Endothelial cell of umbilical vein (primary cell): ENCODE data around the gene CHID1. TPM values are rescaled to one million over a fixed set of nuclear protein-coding genes. Genes with fewer than 3 reads are reported as not detected.

ENCODE experiments used
- BruUV-seq: library from RNA; stranded (reverse); fragments of 400-500 nt; replicated peaks from 2 replicates; lab custom pipeline; 2021; lab: Mats Ljungman, UMichigan
- CTCF ChIA-PET: fragments of 300-600, 350-600 bp; sonication (Branson Sonifier 250); formaldehyde crosslinking; loops from one replicate; lab custom pipeline; 2021; ENCODE audit warnings: antibody characterized with exemption, inconsistent platforms; lab: Charles Lee
- POLR2A ChIA-PET: fragments of 300-600, 350-600 bp; sonication (Branson Sonifier 250); formaldehyde crosslinking; loops from one replicate; lab custom pipeline; 2021; ENCODE audit warnings: antibody characterized with exemption, inconsistent platforms; lab: Charles Lee
- DNase-seq: peaks from one replicate; pipeline ENCODE4 v3.0.0-alpha.2; 2011; ENCODE audit warnings: low read depth, low spot score
- FAIRE-seq: peaks from 2 replicates; lab custom pipeline; 2011; peaks lifted over from hg19 to GRCh38; lab: Jason Lieb, UNC
- H2AFZ ChIP-seq: 2 replicates; pipeline ENCODE4 v1.6.0; 2012; ENCODE audit warnings: low read depth, low read length, control low read depth, inconsistent platforms
- H3K27ac ChIP-seq: 2 replicates; pipeline ENCODE4 v1.5.1; 2011; ENCODE audit warnings: low read depth, mild to moderate bottlenecking, control low read depth, low read length, moderate library complexity; ENCODE audit not compliant: insufficient read depth
- H3K27me3 ChIP-seq, 2 experiments: 2 replicates each; pipeline versions ENCODE4 v1.6.0 to v1.6.1; 2011; ENCODE audit warnings: low read length in 2 of 2, mixed read lengths in 1 of 2; ENCODE audit not compliant: control insufficient read depth in 2 of 2, insufficient read depth in 2 of 2
- H3K36me3 ChIP-seq, 2 experiments: 2 replicates in 1 of 2; 3 replicates in 1 of 2; pipeline ENCODE4 v1.5.1; 2011; ENCODE audit warnings: low read length in 2 of 2, mild to moderate bottlenecking in 1 of 2, moderate library complexity in 1 of 2; ENCODE audit not compliant: control insufficient read depth in 2 of 2, insufficient read depth in 2 of 2; ENCODE audit errors: extremely low read depth in 1 of 2
- H3K4me1 ChIP-seq: 3 replicates; pipeline ENCODE4 v1.5.1; 2011; ENCODE audit warnings: mild to moderate bottlenecking, low read length; ENCODE audit not compliant: control insufficient read depth, insufficient read depth; ENCODE audit errors: extremely low read depth
- H3K4me2 ChIP-seq: 2 replicates; pipeline ENCODE4 v1.6.1; 2011; ENCODE audit warnings: low read length, control low read depth, mixed read lengths; ENCODE audit not compliant: insufficient read depth
- H3K4me3 ChIP-seq, 3 experiments: fragments of 200-600 bp in 1 of 3; sonication (generic), shearing (Covaris generic) in 1 of 3; replicated peaks in 1 of 3; 2 replicates each; pipeline ENCODE4 v1.5.1; 2011 to 2016; ENCODE audit warnings: control low read depth in 3 of 3, low read length in 3 of 3, mild to moderate bottlenecking in 2 of 3, inconsistent platforms in 1 of 3, low read depth in 1 of 3, moderate library complexity in 1 of 3; ENCODE audit not compliant: insufficient read depth in 1 of 3
- H3K79me2 ChIP-seq: 2 replicates; pipeline ENCODE4 v1.6.0; 2012; ENCODE audit warnings: low read length, inconsistent platforms; ENCODE audit not compliant: control insufficient read depth, insufficient read depth
- H3K9ac ChIP-seq: replicated peaks from 2 replicates; pipeline ENCODE3; 2011; ENCODE audit warnings: low read length, control low read depth; ENCODE audit not compliant: insufficient read depth; ENCODE audit errors: extremely low read depth
- H3K9me1 ChIP-seq: replicated peaks from 3 replicates; pipeline ENCODE4 v1.6.0; 2011; ENCODE audit warnings: mild to moderate bottlenecking, low read length; ENCODE audit not compliant: control insufficient read depth, insufficient read depth; ENCODE audit errors: extremely low read depth
- H3K9me3 ChIP-seq: replicated peaks from 2 replicates; pipeline ENCODE4 v1.5.1; 2012; ENCODE audit warnings: low read length, inconsistent platforms; ENCODE audit not compliant: control insufficient read depth, insufficient read depth
- H4K20me1 ChIP-seq: replicated peaks from 2 replicates; pipeline ENCODE3; 2011; ENCODE audit warnings: mild to moderate bottlenecking, low read length; ENCODE audit not compliant: control insufficient read depth, insufficient read depth; ENCODE audit errors: extremely low read depth
- CTCF ChIP-seq, 2 donors: IDR thresholded peaks; 1 replicate in 1 of 2; 2 replicates in 1 of 2; pipeline ENCODE4 v1.5.1; 2011; ENCODE audit warnings: low read length in 2 of 2, mild to moderate bottlenecking in 2 of 2, moderate library complexity in 2 of 2, control low read depth in 1 of 2, inconsistent platforms in 1 of 2, low read depth in 1 of 2; ENCODE audit not compliant: insufficient read depth in 1 of 2; ENCODE audit errors: extremely low read depth in 1 of 2
- EZH2 ChIP-seq: IDR thresholded peaks from 2 replicates; pipeline ENCODE4 v1.6.1; 2012; ENCODE audit warnings: borderline replicate concordance, low read depth, mild to moderate bottlenecking, moderate library complexity, low read length, inconsistent platforms; ENCODE audit not compliant: severe bottlenecking
- POLR2A ChIP-seq: IDR thresholded peaks from 2 replicates; pipeline ENCODE4 v1.6.1; 2012; ENCODE audit warnings: low read depth, mild to moderate bottlenecking, control low read depth, low read length
- dilution Hi-C: fragments of 300-500 bp; cut with MboI; formaldehyde crosslinking; loops from one replicate; pipeline ENCODE4 v1.15.0; 2019; ENCODE audit warnings: low sequenced_read_pairs; ENCODE audit not compliant: extremely low pct_ligation_motif_present
- intact Hi-C: fragments of 100-400 bp; cut with micrococcal nuclease; formaldehyde crosslinking; loops from one replicate; pipeline ENCODE4 v1.10.0; 2022
- polyA plus RNA-seq, 4 experiments: library from polyadenylated mRNA; depleted of rRNA in 3 of 4; stranded (reverse) in 3 of 4; unstranded in 1 of 4; fragments of >200 nt; gene quantifications; 2 replicates each; pipeline versions ENCODE4 v1.2.1 to v1.2.3, GENCODE V29; 2011 to 2012; ENCODE audit warnings: missing spikeins in 1 of 4
- total RNA-seq: library from RNA; stranded (reverse); gene quantifications from 2 replicates; pipeline ENCODE4 v1.2.3, GENCODE V29; 2021
- TF ChIP-seq, protein P1 (sequence below): IDR thresholded peaks from 2 replicates; pipeline ENCODE4 v1.6.1; 2011; ENCODE audit not compliant: insufficient read depth, insufficient read length

The CHID1 gene
- total and polyA plus RNA-seq, 2 donors (not counting 3 experiments of a cell fraction or from before 2014, with no cell fraction given) = 89.8 to 107 TPM

- FAIRE-seq = no peak
- H4K20me1 ChIP-seq = no peaks in the 10 kb centered on the region
- CTCF ChIA-PET = interaction anchor here (0.7 to 1.1 kb wide), 2 partner anchors 20 to 38 kb away, joined by 3 to 4 read pairs; no protein-coding TSS in a partner anchor
Measured at GRCh38 chr11:860234-861104, 50.1 kb downstream of the CHID1 start.

More at GRCh38 chr11:860234-861104, 50.1 kb downstream of the CHID1 start:
- Histone ChIP-seq H3K4me3 (no peak overlapping the region), H3K27ac (no peak overlapping the region), H3K9ac (no peak overlapping the region), H3K9me1 (no peaks in the 10 kb centered on the region), H3K4me2 (no peak overlapping the region), H3K9me3 (no peaks in the 10 kb centered on the region), H2AFZ (no peak overlapping the region), H3K4me1 (no peaks in the 10 kb centered on the region), H3K27me3 (no peaks in the 10 kb centered on the region), H3K79me2 (no peaks in the 10 kb centered on the region), H3K36me3 (peaks cover 0 to 6% of the 10 kb centered on the region in 2 experiments)
- no TSS peak for BruUV-seq
- DNase-seq = no peak
- dilution Hi-C loops (no loop called here), intact Hi-C loops (no loop called here)
- TF ChIP-seq, protein P1, sequence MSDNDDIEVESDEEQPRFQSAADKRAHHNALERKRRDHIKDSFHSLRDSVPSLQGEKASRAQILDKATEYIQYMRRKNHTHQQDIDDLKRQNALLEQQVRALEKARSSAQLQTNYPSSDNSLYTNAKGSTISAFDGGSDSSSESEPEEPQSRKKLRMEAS = no peak
- no peak for TF ChIP-seq CTCF (IDR thresholded peaks at IDR 0.05; ENCODE audit: extremely low read depth in 1 of 2, insufficient read depth in 1 of 2, low read depth in 1 of 2, low read length in 2 of 2)
- TF ChIP-seq EZH2 = no peak
- TF ChIP-seq POLR2A = no peak
- POLR2A ChIA-PET = no interaction called here
